GM12891 (cell line): Measurements from ENCODE around the gene FIGNL2.

Experiments used
- POLR2A ChIP-seq: IDR thresholded peaks from 2 replicates; pipeline ENCODE4 v1.6.1; 2011; ENCODE audit warnings: low read depth, low read length, control low read depth
- POLR2AphosphoS5 ChIP-seq: IDR thresholded peaks from 2 replicates; pipeline ENCODE4 v1.6.1; 2011; ENCODE audit warnings: low read depth, low read length, control low read depth
- TAF1 ChIP-seq: IDR thresholded peaks from 2 replicates; pipeline ENCODE4 v1.6.1; 2011; ENCODE audit warnings: low read depth, low read length, control low read depth

DNA sequence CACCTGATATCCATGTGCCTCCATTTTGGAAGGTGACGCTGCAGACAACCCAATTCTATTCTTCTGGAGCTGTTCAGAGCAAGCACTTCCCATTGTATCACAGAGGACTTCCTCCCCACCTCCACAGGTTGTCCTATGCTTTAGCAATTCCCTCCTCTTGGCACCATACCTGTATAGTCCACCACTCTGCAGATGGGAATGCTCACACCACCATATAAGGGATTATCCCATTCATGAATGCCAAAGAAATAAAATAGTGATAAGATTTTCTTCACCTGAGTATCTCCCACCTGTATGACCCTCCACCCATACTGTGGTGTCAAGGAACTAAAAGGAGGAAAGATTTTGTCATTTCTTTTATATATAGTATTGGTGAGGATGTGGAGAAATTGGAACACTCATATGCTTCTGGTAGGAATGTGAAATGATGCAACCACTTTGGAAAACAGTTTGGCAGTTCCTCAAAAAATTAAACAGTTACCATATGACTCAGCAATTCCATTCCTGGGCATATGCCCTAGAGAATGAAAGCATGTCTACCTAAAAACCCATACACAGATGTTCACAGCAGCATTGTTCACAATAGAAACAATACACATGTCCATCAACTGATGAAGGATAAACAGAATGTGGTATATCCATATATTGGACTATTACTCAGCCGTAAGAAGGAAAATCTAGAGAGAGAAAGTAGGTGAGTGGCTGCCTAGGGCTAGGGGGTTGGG is 75.2 kb downstream of the FIGNL2 start:
- no peak for TF ChIP-seq POLR2A
- no peak for TF ChIP-seq POLR2AphosphoS5
- no peak for TF ChIP-seq TAF1
